A673 (cell line): Measurements from ENCODE around the gene ARSG. TPM values are rescaled to one million over a fixed set of nuclear protein-coding genes. Genes with fewer than 3 reads are reported as not detected.

Source experiments
- BruUV-seq: library from RNA; stranded (reverse); fragments of 400-500 nt; replicated peaks from 2 replicates; lab custom pipeline; 2021; lab: Mats Ljungman, UMichigan
- CTCF ChIA-PET: fragments of 300-600 bp; sonication (Branson Sonifier 250); formaldehyde crosslinking; loops from one replicate; lab custom pipeline; 2022; ENCODE audit warnings: antibody characterized with exemption; lab: Charles Lee
- POLR2A ChIA-PET: fragments of 300-600 bp; sonication (Branson Sonifier 250); formaldehyde crosslinking; loops from one replicate; lab custom pipeline; 2022; ENCODE audit warnings: antibody characterized with exemption; ENCODE audit not compliant: low non-redundant PET; lab: Charles Lee
- DNase-seq: peaks from one replicate; pipeline ENCODE4 v3.0.0-alpha.2; 2015; ENCODE audit warnings: low spot score
- H3K27ac ChIP-seq: fragments of 200-600 bp; sonication (generic); 2 replicates; pipeline ENCODE4 v1.5.1; 2016; ENCODE audit warnings: mixed run types, low read depth, mild to moderate bottlenecking, mixed read lengths, antibody characterized with exemption, low read length; ENCODE audit not compliant: poor library complexity, severe bottlenecking
- H3K27me3 ChIP-seq: fragments of 200-600 bp; sonication (generic); replicated peaks from 2 replicates; pipeline ENCODE4 v1.6.1; 2017; ENCODE audit warnings: mixed run types, low read depth, mild to moderate bottlenecking, mixed read lengths, antibody characterized with exemption, low read length; ENCODE audit not compliant: insufficient read depth, poor library complexity
- H3K36me3 ChIP-seq: fragments of 200-600 bp; sonication (generic); 2 replicates; pipeline ENCODE4 v1.6.1; 2016; ENCODE audit warnings: mixed run types, mild to moderate bottlenecking, mixed read lengths, antibody characterized with exemption, low read length; ENCODE audit not compliant: insufficient read depth, poor library complexity, severe bottlenecking
- H3K4me1 ChIP-seq: fragments of 200-600 bp; sonication (generic); 2 replicates; pipeline ENCODE4 v1.6.1; 2017; ENCODE audit warnings: mixed run types, mild to moderate bottlenecking, mixed read lengths, antibody characterized with exemption, low read length; ENCODE audit not compliant: insufficient read depth, poor library complexity, severe bottlenecking
- H3K4me3 ChIP-seq: fragments of 200-600 bp; sonication (generic); 2 replicates; pipeline ENCODE4 v1.5.1; 2016; ENCODE audit warnings: low read depth, mixed run types, mild to moderate bottlenecking, mixed read lengths, low read length; ENCODE audit not compliant: poor library complexity, severe bottlenecking
- H3K9me3 ChIP-seq: fragments of 200-600 bp; sonication (generic); 2 replicates; pipeline ENCODE4 v1.6.1; 2016; ENCODE audit warnings: mixed run types, low read depth, mild to moderate bottlenecking, mixed read lengths, antibody characterized with exemption, low read length; ENCODE audit not compliant: poor library complexity, severe bottlenecking
- EZH2 ChIP-seq: fragments of 200-600 bp; sonication (generic); IDR thresholded peaks from 2 replicates; pipeline ENCODE4 v1.6.1; 2017; ENCODE audit warnings: borderline replicate concordance, low read depth, mild to moderate bottlenecking, mixed read lengths, antibody characterized with exemption, low read length; ENCODE audit not compliant: poor library complexity, severe bottlenecking
- intact Hi-C: fragments of 100-400 bp; cut with micrococcal nuclease; formaldehyde crosslinking; loops from one replicate; pipeline ENCODE4 v1.10.0; 2022; ENCODE audit not compliant: unreplicated experiment
- total RNA-seq: library from RNA; stranded (reverse); gene quantifications from 2 replicates; pipeline ENCODE4 v1.2.3, GENCODE V29; 2021
- TF ChIP-seq, protein P1 (sequence below): fragments of 300-800, 200-600 bp; sonication (generic); conservative IDR thresholded peaks from 2 replicates; pipeline ENCODE4 v1.5.1; 2017; ENCODE audit warnings: low read depth, mild to moderate bottlenecking, antibody characterized with exemption, low read length, moderate library complexity, mixed read lengths

The ARSG gene
- total RNA-seq, 1 experiment from 2014 or later: 1.0 TPM

DNA sequence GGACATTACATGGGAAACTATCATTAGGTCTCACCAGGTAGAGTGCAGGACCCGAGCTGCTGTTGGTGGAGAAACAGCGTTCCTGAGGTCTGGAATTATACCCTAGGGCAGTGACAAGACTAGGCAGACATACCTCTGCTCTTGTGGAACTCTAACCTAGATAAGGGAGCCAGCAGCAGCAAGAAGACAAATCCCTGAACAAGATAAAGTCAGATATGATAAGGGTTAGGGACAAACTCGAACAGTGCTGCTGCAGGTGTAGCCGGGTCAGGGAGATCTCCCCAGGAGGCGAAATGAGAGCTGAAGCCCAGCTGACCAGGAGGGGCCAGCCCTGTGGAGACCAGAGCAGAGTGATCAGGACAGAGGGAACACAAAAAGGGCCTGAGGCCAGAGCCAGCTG, 34.7 kb downstream of the ARSG start:
- no TSS peak for BruUV-seq
- Histone ChIP-seq H3K9me3 (no peaks in the 10 kb centered on the region), H3K4me1 (no peaks in the 10 kb centered on the region), H3K27me3 (no peaks in the 10 kb centered on the region), H3K4me3 (no peak overlapping the region), H3K36me3 (no peaks in the 10 kb centered on the region), H3K27ac (no peak overlapping the region)
- DNase-seq: no peak
- TF ChIP-seq EZH2: no peak
- TF ChIP-seq, protein P1, sequence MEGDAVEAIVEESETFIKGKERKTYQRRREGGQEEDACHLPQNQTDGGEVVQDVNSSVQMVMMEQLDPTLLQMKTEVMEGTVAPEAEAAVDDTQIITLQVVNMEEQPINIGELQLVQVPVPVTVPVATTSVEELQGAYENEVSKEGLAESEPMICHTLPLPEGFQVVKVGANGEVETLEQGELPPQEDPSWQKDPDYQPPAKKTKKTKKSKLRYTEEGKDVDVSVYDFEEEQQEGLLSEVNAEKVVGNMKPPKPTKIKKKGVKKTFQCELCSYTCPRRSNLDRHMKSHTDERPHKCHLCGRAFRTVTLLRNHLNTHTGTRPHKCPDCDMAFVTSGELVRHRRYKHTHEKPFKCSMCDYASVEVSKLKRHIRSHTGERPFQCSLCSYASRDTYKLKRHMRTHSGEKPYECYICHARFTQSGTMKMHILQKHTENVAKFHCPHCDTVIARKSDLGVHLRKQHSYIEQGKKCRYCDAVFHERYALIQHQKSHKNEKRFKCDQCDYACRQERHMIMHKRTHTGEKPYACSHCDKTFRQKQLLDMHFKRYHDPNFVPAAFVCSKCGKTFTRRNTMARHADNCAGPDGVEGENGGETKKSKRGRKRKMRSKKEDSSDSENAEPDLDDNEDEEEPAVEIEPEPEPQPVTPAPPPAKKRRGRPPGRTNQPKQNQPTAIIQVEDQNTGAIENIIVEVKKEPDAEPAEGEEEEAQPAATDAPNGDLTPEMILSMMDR: no peak
- CTCF ChIA-PET: no interaction called here
- intact Hi-C loops: no loop called here
- POLR2A ChIA-PET: no interaction called here

DNA sequence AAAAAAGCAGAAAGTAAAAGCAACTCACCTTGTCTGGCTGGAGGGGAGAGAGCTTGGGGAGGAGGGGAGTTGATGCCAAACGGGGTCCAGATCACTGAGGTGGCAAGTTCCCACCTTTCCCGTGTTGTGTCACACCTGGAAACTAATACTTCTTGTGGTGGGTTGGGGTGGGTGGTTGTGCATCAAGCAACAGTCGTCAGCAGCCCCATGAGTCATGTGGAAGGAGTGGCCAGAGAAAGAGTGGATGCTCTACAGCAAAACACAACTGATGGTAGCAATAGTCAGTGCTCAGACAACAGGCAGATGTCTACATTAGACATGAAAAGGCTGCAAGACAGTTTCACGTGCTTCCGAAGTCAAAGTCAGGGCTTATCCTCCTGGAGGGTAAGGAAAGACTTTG, 35.4 kb downstream of the ARSG start:
- no peak for DNase-seq
- Histone ChIP-seq H3K27me3 (no peaks in the 10 kb centered on the region), H3K9me3 (no peaks in the 10 kb centered on the region), H3K27ac (no peak overlapping the region), H3K36me3 (no peaks in the 10 kb centered on the region), H3K4me3 (no peak overlapping the region), H3K4me1 (no peaks in the 10 kb centered on the region)
- ChIA-PET CTCF (no interaction called here), POLR2A (no interaction called here)
- TF ChIP-seq EZH2: no peak
- TF ChIP-seq, protein P1: no peak
- BruUV-seq: no TSS peak
- intact Hi-C loops: no loop called here

DNA sequence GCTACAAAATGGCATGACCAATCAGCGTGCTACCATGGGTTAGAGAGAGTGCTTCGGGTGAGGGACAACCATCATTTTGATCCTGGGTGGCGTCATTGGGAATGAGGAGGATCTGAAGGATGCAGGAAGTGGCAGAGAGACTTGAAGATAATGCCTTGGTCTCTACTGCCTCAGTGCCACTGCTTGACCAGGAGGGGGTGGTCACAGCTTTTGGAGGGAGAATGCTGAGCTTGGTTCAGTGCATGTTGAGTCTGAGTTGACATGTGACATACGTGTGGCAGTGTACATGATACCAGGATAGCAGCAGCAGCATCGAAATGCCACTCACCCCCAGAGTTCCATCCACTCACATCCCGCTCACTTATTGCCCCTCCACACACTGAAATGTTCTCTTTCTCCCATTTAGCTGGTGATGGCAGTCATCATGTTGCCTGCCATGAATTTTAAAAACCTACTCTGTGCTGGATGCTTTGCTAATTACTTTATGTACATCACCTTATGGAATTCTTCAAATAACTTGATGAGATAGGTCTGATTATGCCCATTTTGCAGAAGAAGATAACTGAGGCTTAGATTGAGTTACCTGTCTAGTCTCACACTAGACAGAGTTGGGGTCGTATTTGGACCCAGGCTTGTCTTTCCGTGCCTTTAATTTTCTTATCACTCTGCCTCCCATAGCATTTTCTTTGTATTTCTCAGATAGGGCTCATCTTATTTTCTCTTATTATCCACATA, 36.7 kb downstream of the ARSG start:
- H3K27me3 ChIP-seq: no peaks in the 10 kb centered on the region
- no peaks in the 10 kb centered on the region for H3K36me3 ChIP-seq
- intact Hi-C loops: no loop called here
- no peak overlapping the region for H3K27ac ChIP-seq
- H3K4me3 ChIP-seq: no peak overlapping the region
- TF ChIP-seq, protein P1: 0 out of 2 replicates have a peak, but pooled peaks have one; percentile 14
- TF ChIP-seq EZH2: no peak
- BruUV-seq: no TSS peak
- no peaks in the 10 kb centered on the region for H3K9me3 ChIP-seq
- H3K4me1 ChIP-seq: no peaks in the 10 kb centered on the region
- POLR2A ChIA-PET: no interaction called here
- DNase-seq: no peak
- CTCF ChIA-PET: no interaction called here
